Measurements from ENCODE around the gene IGFBP6.

GRCh38 chr12:53113136-53113705, 15.8 kb downstream of the IGFBP6 start:
- TF ChIP-seq CTCF (IDR thresholded peaks at IDR 0.05 in 4 of 5, conservative IDR thresholded peaks at IDR 0.05 in 1 of 5) (no peak), POLR2A (IDR thresholded peaks at IDR 0.05) (no peak)

All from gastrocnemius medialis (tissue), 4 donors.